Stimulated activated CD4-positive, alpha-beta T cell treated with anti-CD3 and anti-CD28 coated beads, Interleukin-1b, Interleukin-23, amount 100 ng/mL, for 48 hours (primary cell): ENCODE data around the gene GPC5.

ENCODE experiments used
- DNase-seq: peaks from one replicate; pipeline ENCODE4 v3.0.0-alpha.2; 2020

GPC5 gene

GRCh38 chr13:91904005-91904404, 505.6 kb downstream of the GPC5 start:
- no peak for DNase-seq

- no peak for DNase-seq
Observed at GRCh38 chr13:91904597-91904996, 506.2 kb downstream of the GPC5 start.

GRCh38 chr13:91907398-91907797, 509.0 kb downstream of the GPC5 start:
- DNase-seq: no peak

- DNase-seq: no peak
Observed at GRCh38 chr13:91909617-91910016, 511.2 kb downstream of the GPC5 start.

- no peak for DNase-seq
Observed at GRCh38 chr13:91922969-91923592, 524.7 kb downstream of the GPC5 start.

- DNase-seq: no peak
Observed at GRCh38 chr13:91930687-91931086, 532.3 kb downstream of the GPC5 start.

- no peak for DNase-seq
Observed at GRCh38 chr13:91934354-91934753, 535.9 kb downstream of the GPC5 start.

GRCh38 chr13:91946498-91947070, 548.2 kb downstream of the GPC5 start:
- no peak for DNase-seq

- DNase-seq: no peak
Observed at GRCh38 chr13:91948736-91949135, 550.3 kb downstream of the GPC5 start.

- DNase-seq: no peak
Observed at GRCh38 chr13:91950803-91951202, 552.4 kb downstream of the GPC5 start.

- DNase-seq: no peak
Observed at GRCh38 chr13:91955546-91956355, 557.3 kb downstream of the GPC5 start.

GRCh38 chr13:91960947-91961346, 562.5 kb downstream of the GPC5 start:
- no peak for DNase-seq

GRCh38 chr13:91962946-91963345, 564.5 kb downstream of the GPC5 start:
- no peak for DNase-seq

- DNase-seq: no peak
Observed at GRCh38 chr13:91965511-91965910, 567.1 kb downstream of the GPC5 start.

- no peak for DNase-seq
Observed at GRCh38 chr13:91978571-91978970, 580.1 kb downstream of the GPC5 start.

GRCh38 chr13:91986761-91987483, 588.5 kb downstream of the GPC5 start:
- DNase-seq: no peak

GRCh38 chr13:91988331-91988730, 589.9 kb downstream of the GPC5 start:
- no peak for DNase-seq

- DNase-seq: no peak
Observed at GRCh38 chr13:92012787-92013186, 614.4 kb downstream of the GPC5 start.

- no peak for DNase-seq
Observed at GRCh38 chr13:92017737-92018136, 619.3 kb downstream of the GPC5 start.

GRCh38 chr13:92028695-92029094, 630.3 kb downstream of the GPC5 start:
- no peak for DNase-seq

GRCh38 chr13:92029641-92030040, 631.2 kb downstream of the GPC5 start:
- no peak for DNase-seq

- no peak for DNase-seq
Observed at GRCh38 chr13:92038905-92039304, 640.5 kb downstream of the GPC5 start.

- DNase-seq: no peak
Observed at GRCh38 chr13:92042522-92042921, 644.1 kb downstream of the GPC5 start.

GRCh38 chr13:92044351-92044750, 645.9 kb downstream of the GPC5 start:
- no peak for DNase-seq
